Dermis microvascular lymphatic vessel endothelial cell (primary cell): ENCODE measurements around the gene ACOXL. TPM values are rescaled to one million over a fixed set of nuclear protein-coding genes. Genes with fewer than 3 reads are reported as not detected.

Source experiments
- DNase-seq, 2 donors: peaks; one replicate each; pipeline versions ENCODE4 v3.0.0 to v3.0.0-alpha.2; 2010; ENCODE audit warnings: low read depth in 2 of 2
- total RNA-seq: library from RNA; depleted of rRNA; stranded (reverse); fragments of >200 nt; gene quantifications from 2 replicates; pipeline ENCODE4 v1.2.1, GENCODE V29; 2014

Gene ACOXL
- total RNA-seq, 1 donor from 2014 or later, result not detected

GRCh38 chr2:110874453-110875383 is 142.3 kb downstream of the ACOXL start:
- DNase-seq, result no peak

- DNase-seq, result no peak
Measured at GRCh38 chr2:110875384-110875725, 143.0 kb downstream of the ACOXL start.

- DNase-seq, result no peak
Measured at GRCh38 chr2:110876167-110876999, 144.0 kb downstream of the ACOXL start.

GRCh38 chr2:110877031-110877827 is 144.9 kb downstream of the ACOXL start:
- DNase-seq, result no peak

- no peak for DNase-seq
Measured at GRCh38 chr2:110878150-110878549, 145.8 kb downstream of the ACOXL start.

GRCh38 chr2:110881908-110882307 is 149.5 kb downstream of the ACOXL start:
- no peak for DNase-seq

GRCh38 chr2:110883406-110883805 is 151.0 kb downstream of the ACOXL start:
- DNase-seq, result no peak

- no peak for DNase-seq
Measured at GRCh38 chr2:110885256-110885655, 152.9 kb downstream of the ACOXL start.

GRCh38 chr2:110886826-110887573 is 154.6 kb downstream of the ACOXL start:
- no peak for DNase-seq

GRCh38 chr2:110888411-110888810 is 156.0 kb downstream of the ACOXL start:
- no peak for DNase-seq

- no peak for DNase-seq
Measured at GRCh38 chr2:110891626-110892025, 159.3 kb downstream of the ACOXL start.

- no peak for DNase-seq
Measured at GRCh38 chr2:110896226-110896625, 163.9 kb downstream of the ACOXL start.

GRCh38 chr2:110897966-110898365 is 165.6 kb downstream of the ACOXL start:
- no peak for DNase-seq

- DNase-seq, result no peak
Measured at GRCh38 chr2:110900191-110900590, 167.8 kb downstream of the ACOXL start.

- DNase-seq, result no peak
Measured at GRCh38 chr2:110903548-110903947, 171.2 kb downstream of the ACOXL start.

- DNase-seq, result no peak
Measured at GRCh38 chr2:110904116-110904778, 171.9 kb downstream of the ACOXL start.

- no peak for DNase-seq
Measured at GRCh38 chr2:110904779-110905148, 172.4 kb downstream of the ACOXL start.

- no peak for DNase-seq
Measured at GRCh38 chr2:110905217-110905616, 172.8 kb downstream of the ACOXL start.

- DNase-seq, result no peak
Measured at GRCh38 chr2:110906613-110907298, 174.4 kb downstream of the ACOXL start.

GRCh38 chr2:110909501-110909900 is 177.1 kb downstream of the ACOXL start:
- no peak for DNase-seq
